Neuronal stem cell (in vitro differentiated cells): ENCODE data around the gene CYB561A3.

Experiments
- DNase-seq: peaks from one replicate; pipeline ENCODE4 v3.0.0-alpha.2; 2013; ENCODE audit warnings: low spot score
- H2AFZ ChIP-seq: one replicate; pipeline ENCODE4 v1.6.1; 2013; ENCODE audit warnings: mild to moderate bottlenecking, low read length, inconsistent platforms
- H2AK5ac ChIP-seq: 2 replicates; pipeline ENCODE4 v1.6.1; 2013; ENCODE audit warnings: low read depth, mild to moderate bottlenecking, inconsistent platforms, low read length, moderate library complexity, mixed read lengths
- H2BK120ac ChIP-seq: 2 replicates; pipeline ENCODE4 v1.6.1; 2013; ENCODE audit warnings: low read depth, mild to moderate bottlenecking, inconsistent platforms, low read length, moderate library complexity, mixed read lengths
- H2BK12ac ChIP-seq: one replicate; pipeline ENCODE4 v1.6.1; 2013; ENCODE audit warnings: low read length, inconsistent platforms
- H2BK15ac ChIP-seq: 2 replicates; pipeline ENCODE4 v1.6.1; 2013; ENCODE audit warnings: mild to moderate bottlenecking, low read length, inconsistent platforms, mixed read lengths
- H2BK5ac ChIP-seq: one replicate; pipeline ENCODE4 v1.6.1; 2013; ENCODE audit warnings: inconsistent platforms, mild to moderate bottlenecking, low read length, moderate library complexity
- H3K14ac ChIP-seq: one replicate; pipeline ENCODE4 v1.6.1; 2013; ENCODE audit warnings: low read length, inconsistent platforms
- H3K18ac ChIP-seq: 2 replicates; pipeline ENCODE4 v1.6.1; 2013; ENCODE audit warnings: low read length, inconsistent platforms
- H3K23ac ChIP-seq: 2 replicates; pipeline ENCODE4 v1.6.1; 2013; ENCODE audit warnings: low read depth, mild to moderate bottlenecking, mixed read lengths, low read length, inconsistent platforms; ENCODE audit not compliant: poor library complexity
- H3K27ac ChIP-seq: replicated peaks from 3 replicates; pipeline ENCODE4 v1.5.1; 2013; ENCODE audit warnings: low read length, inconsistent platforms
- H3K27me3 ChIP-seq, 3 experiments: 2 replicates each; pipeline ENCODE4 v1.6.1; 2013; ENCODE audit warnings: low read length in 3 of 3, mild to moderate bottlenecking in 2 of 3, inconsistent platforms in 1 of 3, low read depth in 1 of 3, mixed read lengths in 1 of 3, moderate library complexity in 1 of 3; ENCODE audit not compliant: control insufficient read depth in 3 of 3, insufficient read depth in 3 of 3
- H3K36me3 ChIP-seq, 2 donors: replicated peaks in 1 of 2; 2 replicates each; pipeline ENCODE4 v1.6.1; 2013; ENCODE audit warnings: low read length in 2 of 2; ENCODE audit not compliant: control insufficient read depth in 2 of 2, insufficient read depth in 2 of 2
- H3K4ac ChIP-seq: 2 replicates; pipeline ENCODE4 v1.6.1; 2013; ENCODE audit warnings: inconsistent platforms, mild to moderate bottlenecking, low read length, moderate library complexity
- H3K4me1 ChIP-seq, 2 donors: 1 replicate in 1 of 2; 2 replicates in 1 of 2; pipeline ENCODE4 v1.6.1; 2013; ENCODE audit warnings: low read length in 2 of 2, low read depth in 1 of 2; ENCODE audit not compliant: control insufficient read depth in 2 of 2, insufficient read depth in 1 of 2
- H3K4me2 ChIP-seq: one replicate; pipeline ENCODE4 v1.6.1; 2013; ENCODE audit warnings: mild to moderate bottlenecking, low read length, inconsistent platforms; ENCODE audit not compliant: insufficient read depth, poor library complexity, severe bottlenecking
- H3K4me3 ChIP-seq, 2 donors: 2 replicates each; pipeline ENCODE4 v1.5.1; 2013; ENCODE audit warnings: low read length in 2 of 2, mild to moderate bottlenecking in 2 of 2, inconsistent platforms in 1 of 2, moderate library complexity in 1 of 2
- H3K79me1 ChIP-seq: one replicate; pipeline ENCODE4 v1.6.1; 2013; ENCODE audit warnings: low read depth, mild to moderate bottlenecking, inconsistent platforms, low read length, moderate library complexity
- H3K9ac ChIP-seq: one replicate; pipeline ENCODE4 v1.6.1; 2013; ENCODE audit warnings: mild to moderate bottlenecking, low read depth, low read length, inconsistent platforms; ENCODE audit not compliant: poor library complexity
- H3K9me3 ChIP-seq, 2 donors: replicated peaks in 1 of 2; 2 replicates each; pipeline versions ENCODE3 to v1.6.1; 2013; ENCODE audit warnings: low read length in 2 of 2, mild to moderate bottlenecking in 2 of 2, inconsistent platforms in 1 of 2, low read depth in 1 of 2, mixed read lengths in 1 of 2, moderate library complexity in 1 of 2; ENCODE audit not compliant: control insufficient read depth in 2 of 2, insufficient read depth in 1 of 2
- H4K8ac ChIP-seq: one replicate; pipeline ENCODE4 v1.6.1; 2013; ENCODE audit warnings: low read depth, mild to moderate bottlenecking, inconsistent platforms, low read length, moderate library complexity
- H4K91ac ChIP-seq: one replicate; pipeline ENCODE4 v1.6.1; 2013; ENCODE audit warnings: low read length, low read depth, mild to moderate bottlenecking, inconsistent platforms; ENCODE audit not compliant: poor library complexity
- WGBS, 2 donors: extraction: QIAGEN DNeasy Blood & Tissue Kit; methylation state at CpG; one replicate each; pipeline ENCODE4 v1.1.7; 2013; ENCODE audit warnings: missing lambda C conversion rate in 2 of 2, mixed read lengths in 1 of 2; ENCODE audit not compliant: insufficient read length in 2 of 2, insufficient replicate concordance in 1 of 2; ENCODE audit errors: extremely low coverage in 2 of 2; 5-methylcytosine and 5-hydroxymethylcytosine counted together

CYB561A3 gene

DNA sequence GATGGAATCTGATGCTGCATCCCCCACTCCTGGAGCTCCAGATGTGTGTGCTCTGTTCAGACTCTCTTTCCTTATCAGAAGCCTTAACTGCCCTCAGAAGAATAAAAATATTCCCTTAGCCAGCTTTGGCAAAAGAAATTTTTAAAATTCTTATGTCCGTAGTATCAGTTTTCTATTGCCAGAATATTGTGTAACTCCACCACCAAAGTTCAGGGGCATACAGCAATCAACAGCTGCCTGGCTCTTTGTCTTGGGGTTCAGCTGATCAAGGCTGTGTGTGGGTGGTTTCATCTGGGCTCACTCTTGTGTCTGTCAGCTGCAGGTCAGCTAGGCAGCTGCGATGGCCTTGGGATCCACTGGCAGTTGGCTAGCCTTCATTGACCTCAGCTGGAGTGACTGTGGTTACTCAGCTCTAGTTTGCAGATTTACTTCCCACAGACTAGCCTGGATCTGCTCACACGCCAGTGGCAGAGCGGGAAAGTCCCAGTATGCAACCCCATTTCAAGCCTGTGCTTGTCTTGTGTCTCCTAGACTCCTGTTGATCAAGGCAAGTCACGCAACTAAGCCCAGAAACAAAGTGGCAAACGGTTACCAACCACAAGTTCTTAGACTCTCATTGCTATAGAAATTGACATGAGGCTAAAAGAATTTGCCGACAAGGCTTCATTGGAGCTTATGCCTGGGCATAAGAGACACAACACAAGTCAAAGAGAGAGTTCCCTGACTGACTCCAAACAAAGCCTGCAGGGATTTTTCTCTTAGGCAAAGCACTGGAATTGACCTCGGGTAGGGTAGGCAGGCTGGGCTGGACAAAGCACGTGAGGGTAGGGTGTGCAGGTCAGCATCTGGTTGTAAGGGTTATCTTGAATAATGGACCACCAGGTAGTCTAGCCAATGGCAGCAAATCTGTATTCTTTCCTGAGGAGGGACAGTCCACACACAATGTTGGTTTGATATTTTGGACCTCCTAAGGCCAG, 8.0 kb upstream of the CYB561A3 start:
- H3K14ac ChIP-seq, result no peak overlapping the region
- H4K8ac ChIP-seq, result no peak overlapping the region
- H3K9ac ChIP-seq, result no peak overlapping the region
- H3K4me2 ChIP-seq, result no peak overlapping the region
- no peak overlapping the region for H3K18ac ChIP-seq
- no peaks in the 10 kb centered on the region for H3K79me1 ChIP-seq
- no CpG with 5 or more reads among the region's 9 CpGs for WGBS, 2 donors
- no peak overlapping the region for H2BK5ac ChIP-seq
- no peak overlapping the region for H2AK5ac ChIP-seq
- H2BK15ac ChIP-seq, result no peak overlapping the region
- no peak overlapping the region for H3K4ac ChIP-seq
- H2AFZ ChIP-seq, result no peak overlapping the region
- H3K27me3 ChIP-seq, result no peaks in the 10 kb centered on the region
- no peak overlapping the region for H3K4me3 ChIP-seq
- no peak for DNase-seq
- H3K23ac ChIP-seq, result peak overlapping the region; percentile 11
- H3K27ac ChIP-seq, result no peak overlapping the region
- no peak overlapping the region for H4K91ac ChIP-seq
- H3K4me1 ChIP-seq, result no peaks in the 10 kb centered on the region
- no peak overlapping the region for H2BK12ac ChIP-seq
- no peak overlapping the region for H2BK120ac ChIP-seq
- peaks cover 12 to 36% of the 10 kb centered on the region in 2 donors for H3K9me3 ChIP-seq
- H3K36me3 ChIP-seq, result peaks cover 39 to 86% of the 10 kb centered on the region in 2 donors

DNA sequence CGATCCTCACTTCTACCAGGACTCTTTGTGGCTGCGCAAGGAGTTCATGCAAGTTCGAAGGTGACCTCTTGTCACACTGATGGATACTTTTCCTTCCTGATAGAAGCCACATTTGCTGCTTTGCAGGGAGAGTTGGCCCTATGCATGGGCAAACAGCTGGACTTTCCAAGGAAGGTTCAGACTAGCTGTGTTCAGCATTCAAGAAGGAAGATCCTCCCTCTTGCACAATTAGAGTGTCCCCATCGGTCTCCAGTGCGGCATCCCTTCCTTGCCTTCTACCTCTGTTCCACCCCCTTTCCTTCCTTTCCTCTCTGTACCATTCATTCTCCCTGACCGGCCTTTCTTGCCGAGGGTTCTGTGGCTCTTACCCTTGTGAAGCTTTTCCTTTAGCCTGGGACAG, 7.0 kb upstream of the CYB561A3 start:
- Histone ChIP-seq H4K91ac (no peak overlapping the region), H2AFZ (no peak overlapping the region), H3K4me2 (no peak overlapping the region), H3K9ac (peak overlapping the region; percentile 56), H3K18ac (no peak overlapping the region), H2BK120ac (no peak overlapping the region), H3K4ac (no peak overlapping the region), H3K79me1 (no peaks in the 10 kb centered on the region), H3K36me3 (peaks cover 45 to 89% of the 10 kb centered on the region in 2 donors), H3K4me3 (no peak overlapping the region), H2BK15ac (no peak overlapping the region), H4K8ac (no peak overlapping the region), H3K27ac (no peak overlapping the region), H3K9me3 (peaks cover 12 to 31% of the 10 kb centered on the region in 2 donors), H2AK5ac (no peak overlapping the region), H3K4me1 (no peaks in the 10 kb centered on the region), H2BK12ac (no peak overlapping the region), H3K14ac (no peak overlapping the region), H2BK5ac (no peak overlapping the region), H3K23ac (peak overlapping the region; percentile 38), H3K27me3 (no peaks in the 10 kb centered on the region)
- WGBS, 2 donors, result no CpG with 5 or more reads among the region's 7 CpGs
- no peak for DNase-seq

DNA sequence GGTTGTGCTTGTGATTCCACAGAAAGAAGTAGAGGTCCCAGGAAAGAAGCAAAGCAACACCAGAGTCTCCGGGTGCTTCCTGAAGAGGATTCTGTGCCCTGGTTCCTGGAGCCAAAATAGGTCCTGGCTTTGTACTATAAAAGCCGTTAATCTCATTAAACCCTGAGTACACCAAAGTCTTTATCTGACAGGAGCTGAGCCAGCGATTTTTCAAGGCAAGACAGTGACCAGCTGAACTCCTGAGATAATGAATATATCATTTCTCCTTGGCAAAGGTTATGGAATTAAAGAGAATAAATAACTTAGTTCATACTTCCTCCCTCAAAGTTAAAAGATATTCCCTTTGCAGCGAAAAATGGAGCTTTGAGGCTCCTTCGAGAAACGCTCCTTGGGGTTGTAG, 5.7 kb upstream of the CYB561A3 start:
- no peak overlapping the region for H4K91ac ChIP-seq
- no peak overlapping the region for H2BK12ac ChIP-seq
- no peak overlapping the region for H2BK120ac ChIP-seq
- no peak overlapping the region for H3K4me3 ChIP-seq
- no peak overlapping the region for H2AFZ ChIP-seq
- peaks cover 44 to 85% of the 10 kb centered on the region in 2 donors for H3K36me3 ChIP-seq
- H4K8ac ChIP-seq, result no peak overlapping the region
- no peak overlapping the region for H3K23ac ChIP-seq
- WGBS, 2 donors, result no CpG with 5 or more reads among the region's 6 CpGs
- no peak overlapping the region for H3K18ac ChIP-seq
- H2BK15ac ChIP-seq, result no peak overlapping the region
- no peak overlapping the region for H3K27ac ChIP-seq
- H3K27me3 ChIP-seq, result no peaks in the 10 kb centered on the region
- no peak overlapping the region for H3K14ac ChIP-seq
- H3K4ac ChIP-seq, result no peak overlapping the region
- no peak overlapping the region for H2AK5ac ChIP-seq
- no peak for DNase-seq
- no peaks in the 10 kb centered on the region for H3K79me1 ChIP-seq
- peaks cover 9 to 21% of the 10 kb centered on the region in 2 donors for H3K9me3 ChIP-seq
- no peak overlapping the region for H2BK5ac ChIP-seq
- H3K9ac ChIP-seq, result no peak overlapping the region
- no peak overlapping the region for H3K4me2 ChIP-seq
- H3K4me1 ChIP-seq, result no peaks in the 10 kb centered on the region

DNA sequence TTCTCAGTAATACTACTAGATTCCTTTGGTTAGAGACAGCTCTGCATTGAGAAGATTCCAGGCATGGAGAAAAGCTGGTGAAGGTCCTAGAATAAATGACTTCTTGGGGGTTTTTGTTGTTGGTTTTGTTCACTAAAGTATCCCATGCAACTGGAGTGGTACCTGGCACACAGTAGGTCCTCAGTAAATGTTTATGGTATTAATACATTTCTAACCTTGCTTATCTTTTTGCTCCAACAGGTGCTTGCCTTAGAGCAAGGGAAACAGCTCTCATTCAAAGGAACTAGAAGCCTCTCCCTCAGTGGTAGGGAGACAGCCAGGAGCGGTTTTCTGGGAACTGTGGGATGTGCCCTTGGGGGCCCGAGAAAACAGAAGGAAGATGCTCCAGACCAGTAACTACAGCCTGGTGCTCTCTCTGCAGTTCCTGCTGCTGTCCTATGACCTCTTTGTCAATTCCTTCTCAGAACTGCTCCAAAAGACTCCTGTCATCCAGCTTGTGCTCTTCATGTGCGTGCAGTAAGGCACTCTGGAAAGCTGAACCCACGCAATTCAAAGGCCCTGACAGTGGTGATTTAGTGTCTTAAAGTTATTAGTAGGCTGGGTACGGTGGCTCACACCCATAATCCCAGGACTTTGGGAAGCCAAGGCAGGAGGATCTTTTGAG, 2.5 kb upstream of the CYB561A3 start:
- H2AFZ ChIP-seq, result no peak overlapping the region
- H3K23ac ChIP-seq, result no peak overlapping the region
- no peak overlapping the region for H2BK12ac ChIP-seq
- no peak overlapping the region for H2BK5ac ChIP-seq
- no CpG with 5 or more reads among the region's 5 CpGs for whole genome bisulfite sequencing, 2 donors
- peaks cover 29 to 60% of the 10 kb centered on the region in 2 donors for H3K36me3 ChIP-seq
- no peak overlapping the region for H3K27ac ChIP-seq
- H3K4ac ChIP-seq, result no peak overlapping the region
- no peak overlapping the region for H3K4me2 ChIP-seq
- H4K91ac ChIP-seq, result no peak overlapping the region
- H3K79me1 ChIP-seq, result peaks cover 4% of the 10 kb centered on the region
- no peak overlapping the region for H3K4me3 ChIP-seq
- no peak overlapping the region for H4K8ac ChIP-seq
- no peak for DNase-seq
- no peak overlapping the region for H3K14ac ChIP-seq
- H3K9me3 ChIP-seq, result no peaks in the 10 kb centered on the region
- no peak overlapping the region for H2BK120ac ChIP-seq
- H3K27me3 ChIP-seq, result no peaks in the 10 kb centered on the region
- no peak overlapping the region for H2AK5ac ChIP-seq
- no peak overlapping the region for H3K9ac ChIP-seq
- H2BK15ac ChIP-seq, result no peak overlapping the region
- H3K4me1 ChIP-seq, result peaks cover 2 to 4% of the 10 kb centered on the region in 2 donors
- H3K18ac ChIP-seq, result no peak overlapping the region
